Raji (cell line): ENCODE measurements around the gene LAT.

ENCODE experiments used
- POLR2A ChIP-seq: IDR thresholded peaks from 2 replicates; pipeline ENCODE4 v1.6.1; 2011; ENCODE audit warnings: low read depth, low read length, control low read depth; ENCODE audit not compliant: insufficient read depth

LAT gene

GRCh38 chr16:28984619-28985135 lies at the start of gene LAT:
Gene LAT (plus strand): TSS chr16:28985052. CDS start chr16:28985418, 366 bp downstream.
- no peak for TF ChIP-seq POLR2A

GRCh38 chr16:28935346-28935745 lies 49.5 kb upstream of the LAT start:
- no peak for TF ChIP-seq POLR2A

GRCh38 chr16:28935924-28936783 lies 48.7 kb upstream of the LAT start:
- no peak for TF ChIP-seq POLR2A

GRCh38 chr16:28936784-28937155 lies 48.1 kb upstream of the LAT start:
- TF ChIP-seq POLR2A: no peak

- no peak for TF ChIP-seq POLR2A
Measured at GRCh38 chr16:28937222-28937876, 47.5 kb upstream of the LAT start.

GRCh38 chr16:28938721-28939120 lies 46.1 kb upstream of the LAT start:
- TF ChIP-seq POLR2A: no peak

- TF ChIP-seq POLR2A: no peak
Measured at GRCh38 chr16:28943281-28943680, 41.6 kb upstream of the LAT start.

GRCh38 chr16:28946681-28947080 lies 38.2 kb upstream of the LAT start:
- no peak for TF ChIP-seq POLR2A

- TF ChIP-seq POLR2A: peak; percentile 79
Measured at GRCh38 chr16:28950648-28951409, 34.0 kb upstream of the LAT start, which contains the start of gene NFATC2IP. Gene NFATC2IP (plus strand): TSS chr16:28950937. CDS start chr16:28951012, 75 bp downstream.

- TF ChIP-seq POLR2A: no peak
Measured at GRCh38 chr16:28951410-28951943, 33.4 kb upstream of the LAT start.

- TF ChIP-seq POLR2A: no peak
Measured at GRCh38 chr16:28958216-28958615, 26.6 kb upstream of the LAT start.

- TF ChIP-seq POLR2A: no peak
Measured at GRCh38 chr16:28958836-28959235, 26.0 kb upstream of the LAT start.

GRCh38 chr16:28964072-28964471 lies 20.8 kb upstream of the LAT start:
- no peak for TF ChIP-seq POLR2A

- no peak for TF ChIP-seq POLR2A
Measured at GRCh38 chr16:28964496-28964895, 20.4 kb upstream of the LAT start.

GRCh38 chr16:28967156-28967555 lies 17.7 kb upstream of the LAT start:
- TF ChIP-seq POLR2A: no peak

GRCh38 chr16:28974007-28974436 lies 10.8 kb upstream of the LAT start:
- TF ChIP-seq POLR2A: no peak
